H1 (cell line): ENCODE measurements around the gene MRPS17. TPM values are rescaled to one million over a fixed set of nuclear protein-coding genes. Genes with fewer than 3 reads are reported as not detected.

ENCODE experiments used
- CTCF ChIA-PET: fragments of 300-600 bp; sonication (Branson Sonifier 250); formaldehyde crosslinking; loops from one replicate; lab custom pipeline; 2021; ENCODE audit not compliant: partially characterized antibody; lab: Charles Lee
- POLR2A ChIA-PET: fragments of 300-600 bp; sonication (Branson Sonifier 250); formaldehyde crosslinking; loops from one replicate; lab custom pipeline; 2021; ENCODE audit warnings: inconsistent platforms; ENCODE audit not compliant: partially characterized antibody; lab: Charles Lee
- DNase-seq, 2 experiments: peaks; one replicate each; pipeline versions ENCODE4 v3.0.0 to v3.0.0-alpha.2; 2010 to 2022; ENCODE audit warnings: low spot score in 2 of 2, low read depth in 1 of 2, mixed read lengths in 1 of 2
- FAIRE-seq: peaks from 2 replicates; lab custom pipeline; 2011; peaks lifted over from hg19 to GRCh38; lab: Jason Lieb, UNC
- H2AFZ ChIP-seq: 2 replicates; pipeline ENCODE4 v1.8.1; 2012; ENCODE audit warnings: low read length, inconsistent platforms
- H2AK5ac ChIP-seq: 2 replicates; pipeline ENCODE4 v1.6.1; 2013; ENCODE audit warnings: low read depth, low read length
- H2BK120ac ChIP-seq: replicated peaks from 2 replicates; pipeline ENCODE3; 2013; ENCODE audit warnings: low read depth, low read length, inconsistent platforms
- H2BK12ac ChIP-seq: 2 replicates; pipeline ENCODE4 v1.6.1; 2013; ENCODE audit warnings: low read depth, low read length
- H2BK15ac ChIP-seq: 2 replicates; pipeline ENCODE4 v1.6.1; 2013; ENCODE audit warnings: low read length
- H2BK20ac ChIP-seq: 2 replicates; pipeline ENCODE4 v1.6.1; 2013; ENCODE audit warnings: low read length
- H2BK5ac ChIP-seq: 2 replicates; pipeline ENCODE4 v1.6.1; 2013; ENCODE audit warnings: low read depth, low read length
- H3K14ac ChIP-seq: 2 replicates; pipeline ENCODE4 v1.6.1; 2013; ENCODE audit warnings: inconsistent platforms; ENCODE audit not compliant: insufficient read length
- H3K18ac ChIP-seq: 2 replicates; pipeline ENCODE4 v1.6.1; 2013; ENCODE audit warnings: low read length; ENCODE audit errors: extremely low read depth
- H3K23ac ChIP-seq: 2 replicates; pipeline ENCODE4 v1.6.1; 2013; ENCODE audit warnings: inconsistent platforms; ENCODE audit not compliant: insufficient read length
- H3K23me2 ChIP-seq: 2 replicates; pipeline ENCODE4 v1.6.1; 2013; ENCODE audit warnings: low read depth, low read length
- H3K27ac ChIP-seq: 2 replicates; pipeline ENCODE4 v1.6.1; 2011; ENCODE audit warnings: low read depth, low read length, inconsistent platforms
- H3K27me3 ChIP-seq, 4 experiments: replicated peaks in 1 of 4; 1 replicate in 1 of 4; 2 replicates in 3 of 4; pipeline versions ENCODE4 v1.6.1 to v1.8.1; 2011 to 2013; ENCODE audit warnings: low read length in 3 of 4, mild to moderate bottlenecking in 3 of 4, inconsistent platforms in 2 of 4, mixed read lengths in 2 of 4, moderate library complexity in 1 of 4; ENCODE audit not compliant: control insufficient read depth in 3 of 4, insufficient read depth in 3 of 4; ENCODE audit errors: extremely low read depth in 1 of 4
- H3K36me3 ChIP-seq, 4 experiments: 2 replicates each; pipeline versions ENCODE4 v1.6.1 to v1.8.1; 2011 to 2013; ENCODE audit warnings: mild to moderate bottlenecking in 4 of 4, low read length in 3 of 4, moderate library complexity in 2 of 4, control low read depth in 1 of 4, inconsistent platforms in 1 of 4; ENCODE audit not compliant: insufficient read depth in 4 of 4, control insufficient read depth in 2 of 4
- H3K4ac ChIP-seq: replicated peaks from 2 replicates; pipeline ENCODE3; 2013; ENCODE audit warnings: low read length, low read depth, mixed read lengths, inconsistent platforms; ENCODE audit not compliant: insufficient read length
- H3K4me1 ChIP-seq, 4 experiments: replicated peaks in 1 of 4; 1 replicate in 1 of 4; 2 replicates in 3 of 4; pipeline versions ENCODE4 v1.6.1 to v1.8.1; 2011 to 2013; ENCODE audit warnings: low read length in 3 of 4, inconsistent platforms in 2 of 4, mixed read lengths in 1 of 4; ENCODE audit not compliant: insufficient read depth in 4 of 4, control insufficient read depth in 3 of 4
- H3K4me2 ChIP-seq, 2 experiments: 2 replicates each; pipeline versions ENCODE4 v1.6.1 to v1.8.1; 2011 to 2013; ENCODE audit warnings: low read depth in 2 of 2, low read length in 2 of 2, control low read depth in 1 of 2, inconsistent platforms in 1 of 2, mild to moderate bottlenecking in 1 of 2; ENCODE audit not compliant: insufficient read depth in 1 of 2
- H3K4me3 ChIP-seq, 4 experiments: fragments of 200-600, 300-600 bp in 1 of 4; sonication (generic), shearing (Covaris generic), sonication (Bioruptor Twin) in 1 of 4; 2 replicates each; pipeline versions ENCODE4 v1.5.1 to v1.8.1; 2011 to 2016; ENCODE audit warnings: low read length in 4 of 4, low read depth in 3 of 4, control low read depth in 2 of 4, inconsistent platforms in 2 of 4, mild to moderate bottlenecking in 2 of 4, mixed read lengths in 1 of 4, moderate library complexity in 1 of 4; ENCODE audit not compliant: insufficient read depth in 2 of 4; ENCODE audit errors: extremely low read depth in 1 of 4
- H3K56ac ChIP-seq: replicated peaks from 2 replicates; pipeline ENCODE3; 2013; ENCODE audit warnings: low read depth, mild to moderate bottlenecking, mixed read lengths, low read length, inconsistent platforms; ENCODE audit not compliant: insufficient read length
- H3K79me1 ChIP-seq: 2 replicates; pipeline ENCODE4 v1.6.1; 2013; ENCODE audit warnings: low read depth, low read length, control low read depth
- H3K79me2 ChIP-seq, 2 experiments: 2 replicates each; pipeline versions ENCODE4 v1.6.1 to v1.8.1; 2012 to 2013; ENCODE audit warnings: low read length in 2 of 2, mild to moderate bottlenecking in 2 of 2, inconsistent platforms in 1 of 2; ENCODE audit not compliant: insufficient read depth in 2 of 2, control insufficient read depth in 1 of 2
- H3K9ac ChIP-seq, 4 experiments: replicated peaks in 1 of 4; 1 replicate in 1 of 4; 2 replicates in 3 of 4; pipeline versions ENCODE4 v1.6.1 to v1.8.1; 2011 to 2013; ENCODE audit warnings: low read depth in 3 of 4, low read length in 3 of 4, control low read depth in 2 of 4, mild to moderate bottlenecking in 2 of 4, moderate library complexity in 2 of 4, inconsistent platforms in 1 of 4; ENCODE audit errors: extremely low read depth in 1 of 4
- H3K9me3 ChIP-seq, 2 experiments: 2 replicates each; pipeline versions ENCODE4 v1.6.1 to v1.8.1; 2012 to 2013; ENCODE audit warnings: mild to moderate bottlenecking in 2 of 2, moderate library complexity in 2 of 2, control low read depth in 1 of 2, inconsistent platforms in 1 of 2, low read depth in 1 of 2, low read length in 1 of 2, mixed read lengths in 1 of 2; ENCODE audit not compliant: insufficient read depth in 2 of 2
- H4K20me1 ChIP-seq, 2 experiments: replicated peaks in 1 of 2; 2 replicates each; pipeline versions ENCODE3 to v1.8.1; 2011 to 2013; ENCODE audit warnings: inconsistent platforms in 2 of 2, low read length in 2 of 2, mild to moderate bottlenecking in 1 of 2; ENCODE audit not compliant: insufficient read depth in 2 of 2, control insufficient read depth in 1 of 2
- H4K5ac ChIP-seq: 2 replicates; pipeline ENCODE4 v1.6.1; 2013; ENCODE audit warnings: low read length, low read depth, mixed read lengths, inconsistent platforms; ENCODE audit not compliant: insufficient read length
- H4K8ac ChIP-seq: 2 replicates; pipeline ENCODE4 v1.8.0; 2013; ENCODE audit warnings: mild to moderate bottlenecking, moderate library complexity, low read length, inconsistent platforms; ENCODE audit not compliant: insufficient read depth; ENCODE audit errors: extremely low read depth
- H4K91ac ChIP-seq: replicated peaks from 2 replicates; pipeline ENCODE3; 2013; ENCODE audit warnings: low read length, mixed read lengths, inconsistent platforms; ENCODE audit not compliant: insufficient read length
- CHD1 ChIP-seq: IDR thresholded peaks from 2 replicates; pipeline ENCODE4 v1.6.1; 2012; ENCODE audit warnings: low read depth, low read length, improper control_type of control experiment
- EGR1 ChIP-seq: IDR thresholded peaks from 2 replicates; pipeline ENCODE4 v1.6.1; 2011; ENCODE audit warnings: low read depth, low read length, borderline replicate concordance
- FOSL1 ChIP-seq: IDR thresholded peaks from 2 replicates; pipeline ENCODE4 v1.6.1; 2011; ENCODE audit warnings: mild to moderate bottlenecking, low read depth, low read length, moderate library complexity; ENCODE audit not compliant: insufficient read depth
- JUN ChIP-seq: IDR thresholded peaks from 2 replicates; pipeline ENCODE4 v1.6.1; 2011; ENCODE audit warnings: low read depth, mild to moderate bottlenecking, improper control_type of control experiment, low read length
- RBBP5 ChIP-seq: IDR thresholded peaks from 2 replicates; pipeline ENCODE4 v1.7.1; 2012; ENCODE audit warnings: low read depth, mild to moderate bottlenecking, inconsistent platforms, low read length, moderate library complexity, borderline replicate concordance
- SAP30 ChIP-seq: fragments of 300-600 bp; sonication (generic); IDR thresholded peaks from 2 replicates; pipeline ENCODE4 v1.7.1; 2012; ENCODE audit warnings: low read length, moderate library complexity, mild to moderate bottlenecking, inconsistent platforms; ENCODE audit not compliant: insufficient read depth, insufficient replicate concordance
- SRF ChIP-seq: IDR thresholded peaks from 2 replicates; pipeline ENCODE4 v1.6.1; 2011; ENCODE audit warnings: mild to moderate bottlenecking, low read depth, low read length, moderate library complexity
- WGBS, 2 experiments: shearing (Covaris generic) in 1 of 2; methylation state at CpG; one replicate each; pipeline versions ENCODE4 v1.1.6 to v1.1.7; 2013 to 2015; ENCODE audit warnings: low lambda C conversion rate in 2 of 2, mixed read lengths in 2 of 2, inconsistent platforms in 1 of 2, low coverage in 1 of 2, missing lambda C conversion rate in 1 of 2; ENCODE audit not compliant: insufficient replicate concordance in 2 of 2, insufficient coverage in 1 of 2, insufficient read length in 1 of 2; ENCODE audit errors: extremely low coverage in 1 of 2, missing lambda C conversion rate in 1 of 2; 5-methylcytosine and 5-hydroxymethylcytosine counted together
- polyA plus RNA-seq, 7 experiments: library from polyadenylated mRNA; depleted of rRNA in 3 of 7; stranded (reverse) in 5 of 7; unstranded in 2 of 7; fragments of >200 nt in 5 of 7; fragments of 200-250 nt in 2 of 7; gene quantifications; 1 replicate in 5 of 7; 2 replicates in 1 of 7; 4 replicates in 1 of 7; pipeline versions ENCODE4 v1.2.1 to v1.2.3, GENCODE V29; 2011 to 2013; ENCODE audit warnings: missing spikeins in 2 of 7, mixed read lengths in 2 of 7
- total RNA-seq: library from RNA; stranded (reverse); fragmentation: NEBNext Ultra II Directional; extraction: Animal tissue kit (Norgen Biotek cat#: 25700); gene quantifications from 2 replicates; pipeline ENCODE4 v1.2.1, GENCODE V29; 2021
- TF ChIP-seq, protein P1 (sequence below): IDR thresholded peaks from 2 replicates; pipeline ENCODE4 v1.6.1; 2011; ENCODE audit warnings: low read depth, mild to moderate bottlenecking, low read length; ENCODE audit not compliant: insufficient read depth
- TF ChIP-seq, protein P2 (sequence below): IDR thresholded peaks from 2 replicates; pipeline ENCODE4 v1.6.1; 2012; ENCODE audit warnings: inconsistent platforms

MRPS17 gene
- total and polyA plus RNA-seq, 2 of the 8 experiments (the other 6 are each of a cell fraction or from before 2014, with no cell fraction given), result 15.8 to 27.3 TPM

DNA sequence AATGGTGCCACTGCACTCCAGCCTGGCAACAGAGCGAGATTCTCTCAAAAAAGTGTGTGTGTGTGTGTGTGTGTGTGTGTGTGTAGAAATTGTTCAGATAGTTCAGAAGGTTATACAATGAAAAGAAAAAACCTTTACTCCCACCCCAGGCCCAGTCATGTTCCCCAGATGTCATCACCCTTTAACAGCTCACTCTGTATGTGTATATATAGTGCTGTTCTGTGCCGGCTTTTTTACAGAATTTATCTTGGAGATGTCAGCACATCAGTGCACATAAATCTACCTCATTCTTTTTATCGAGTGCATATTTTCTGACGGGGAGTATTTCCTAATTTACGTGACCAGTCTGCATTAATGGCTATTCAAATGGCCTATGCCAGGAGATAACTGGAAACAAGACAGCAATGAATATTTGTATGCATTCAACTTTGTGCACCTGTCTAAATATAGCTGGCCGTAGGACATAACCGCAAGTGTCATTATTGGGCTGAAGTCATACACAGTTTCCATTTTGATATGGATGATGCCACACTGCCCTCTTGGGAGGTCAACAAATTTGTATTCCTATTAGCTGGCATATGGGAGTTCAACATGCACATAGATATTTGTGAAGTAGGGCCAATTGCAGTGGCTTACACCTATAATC, 24.4 kb downstream of the MRPS17 start:
- no peak for TF ChIP-seq SRF
- TF ChIP-seq, protein P1, sequence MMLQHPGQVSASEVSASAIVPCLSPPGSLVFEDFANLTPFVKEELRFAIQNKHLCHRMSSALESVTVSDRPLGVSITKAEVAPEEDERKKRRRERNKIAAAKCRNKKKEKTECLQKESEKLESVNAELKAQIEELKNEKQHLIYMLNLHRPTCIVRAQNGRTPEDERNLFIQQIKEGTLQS, result no peak
- TF ChIP-seq CHD1, result no peak
- TF ChIP-seq, protein P2, sequence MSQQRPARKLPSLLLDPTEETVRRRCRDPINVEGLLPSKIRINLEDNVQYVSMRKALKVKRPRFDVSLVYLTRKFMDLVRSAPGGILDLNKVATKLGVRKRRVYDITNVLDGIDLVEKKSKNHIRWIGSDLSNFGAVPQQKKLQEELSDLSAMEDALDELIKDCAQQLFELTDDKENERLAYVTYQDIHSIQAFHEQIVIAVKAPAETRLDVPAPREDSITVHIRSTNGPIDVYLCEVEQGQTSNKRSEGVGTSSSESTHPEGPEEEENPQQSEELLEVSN, result no peak
- no peak for TF ChIP-seq RBBP5
- no peak for TF ChIP-seq SAP30
- TF ChIP-seq EGR1, result no peak
- TF ChIP-seq FOSL1, result no peak
- TF ChIP-seq JUN, result no peak

More for the DNA sequence above, 24.4 kb downstream of the MRPS17 start:
- Histone ChIP-seq H4K5ac (no peak overlapping the region), H3K56ac (no peak overlapping the region), H2BK5ac (no peak overlapping the region), H2BK20ac (no peak overlapping the region), H2BK120ac (no peak overlapping the region), H3K23me2 (no peaks in the 10 kb centered on the region), H3K4me3 (no peak overlapping the region), H3K14ac (no peak overlapping the region), H4K91ac (no peak overlapping the region), H3K79me1 (no peaks in the 10 kb centered on the region; the same call in 1 of the 2 replicates), H2BK15ac (no peak overlapping the region), H4K8ac (no peak overlapping the region), H2AK5ac (no peak overlapping the region), H3K23ac (no peak overlapping the region), H3K27ac (no peak overlapping the region), H3K36me3 (peaks cover 0 to 22% (median 10%) of the 10 kb centered on the region in 4 experiments; a peak in 7 of 8 replicates), H4K20me1 (peaks cover 0 to 2% of the 10 kb centered on the region in 2 experiments), H3K4ac (no peak overlapping the region), H3K9me3 (no peaks in the 10 kb centered on the region), H2AFZ (no peak overlapping the region), H2BK12ac (no peak overlapping the region), H3K18ac (no peak overlapping the region), H3K79me2 (peaks cover 0 to 9% of the 10 kb centered on the region in 2 experiments; a peak in 2 of 4 replicates), H3K27me3 (no peaks in the 10 kb centered on the region), H3K4me2 (no peak overlapping the region), H3K9ac (no peak overlapping the region), H3K4me1 (no peaks in the 10 kb centered on the region)
- WGBS, 2 experiments, result 84% methylated on average over 7 of the region's 7 CpGs; no CpG with 5 or more reads in 1 of the 2 experiments
- DNase-seq (no peak), FAIRE-seq (no peak)
- CTCF ChIA-PET, result no interaction called here
- POLR2A ChIA-PET, result interaction anchor here (0.6 to 2.5 kb wide), 4 partner anchors 10 to 82 kb away, joined by 3 to 13 read pairs (median 4); partner anchors contain the start of gene NIPSNAP2
